Colonic mucosa (tissue), 4 donors: Measurements from ENCODE around the gene ARL2BP. TPM values are rescaled to one million over a fixed set of nuclear protein-coding genes. Genes with fewer than 3 reads are reported as not detected.

Experiments
- DNase-seq: peaks from one replicate; pipeline ENCODE4 v3.0.0-alpha.2; 2020
- H3K27ac ChIP-seq: fragments of 200-600 bp; one replicate; pipeline ENCODE4 v1.8.0; 2021
- H3K27me3 ChIP-seq: fragments of 200-600 bp; one replicate; pipeline ENCODE4 v1.8.0; 2021
- H3K36me3 ChIP-seq: fragments of 200-600 bp; one replicate; pipeline ENCODE4 v1.8.0; 2021
- H3K4me1 ChIP-seq: fragments of 200-600 bp; one replicate; pipeline ENCODE4 v1.8.0; 2021; ENCODE audit warnings: mild to moderate bottlenecking
- H3K4me3 ChIP-seq: fragments of 200-600 bp; one replicate; pipeline ENCODE4 v1.8.0; 2021
- H3K9ac ChIP-seq, 2 donors: one replicate each; pipeline ENCODE4 v1.7.0; 2013; ENCODE audit warnings: control low read depth in 2 of 2, low read depth in 2 of 2, low read length in 2 of 2
- H3K9me3 ChIP-seq: fragments of 200-600 bp; one replicate; pipeline ENCODE4 v1.8.0; 2021
- intact Hi-C: fragments of 100-400 bp; cut with DNase I; formaldehyde crosslinking; loops from one replicate; pipeline ENCODE4 v1.14.1; 2022
- total RNA-seq, 2 donors: library from RNA; stranded (reverse); fragmentation: NEBNext Ultra II Directional in 1 of 2; extraction: Animal tissue kit (Norgen Biotek cat#: 25700) in 1 of 2; gene quantifications; one replicate each; pipeline ENCODE4 v1.2.1, GENCODE V29; 2021
- TF ChIP-seq, protein P1 (sequence below): fragments of 200-600 bp; IDR thresholded peaks from one replicate; pipeline ENCODE4 v1.8.0; 2022; ENCODE audit warnings: antibody characterized with exemption, mild to moderate bottlenecking
- donor health status: healthy.
- donor health status: DM: no; HTN: no; CAD: no.
- donor health status: DM: no; HTN: no; CAD: no.

ARL2BP gene
- total RNA-seq, 2 donors from 2014 or later: 28.6 to 32.7 TPM

- H3K4me1 ChIP-seq: peaks cover 4% of the 10 kb centered on the region
- H3K27me3 ChIP-seq: no peaks in the 10 kb centered on the region
- intact Hi-C loops: loop anchor here (5.0 kb wide), 1 partner anchor 211 kb away; no protein-coding TSS in a partner anchor
- H3K27ac ChIP-seq: no peak overlapping the region
- no peak for DNase-seq
- TF ChIP-seq, protein P1, sequence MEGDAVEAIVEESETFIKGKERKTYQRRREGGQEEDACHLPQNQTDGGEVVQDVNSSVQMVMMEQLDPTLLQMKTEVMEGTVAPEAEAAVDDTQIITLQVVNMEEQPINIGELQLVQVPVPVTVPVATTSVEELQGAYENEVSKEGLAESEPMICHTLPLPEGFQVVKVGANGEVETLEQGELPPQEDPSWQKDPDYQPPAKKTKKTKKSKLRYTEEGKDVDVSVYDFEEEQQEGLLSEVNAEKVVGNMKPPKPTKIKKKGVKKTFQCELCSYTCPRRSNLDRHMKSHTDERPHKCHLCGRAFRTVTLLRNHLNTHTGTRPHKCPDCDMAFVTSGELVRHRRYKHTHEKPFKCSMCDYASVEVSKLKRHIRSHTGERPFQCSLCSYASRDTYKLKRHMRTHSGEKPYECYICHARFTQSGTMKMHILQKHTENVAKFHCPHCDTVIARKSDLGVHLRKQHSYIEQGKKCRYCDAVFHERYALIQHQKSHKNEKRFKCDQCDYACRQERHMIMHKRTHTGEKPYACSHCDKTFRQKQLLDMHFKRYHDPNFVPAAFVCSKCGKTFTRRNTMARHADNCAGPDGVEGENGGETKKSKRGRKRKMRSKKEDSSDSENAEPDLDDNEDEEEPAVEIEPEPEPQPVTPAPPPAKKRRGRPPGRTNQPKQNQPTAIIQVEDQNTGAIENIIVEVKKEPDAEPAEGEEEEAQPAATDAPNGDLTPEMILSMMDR: no peak
- no peak overlapping the region for H3K4me3 ChIP-seq
- no peaks in the 10 kb centered on the region for H3K36me3 ChIP-seq
- H3K9ac ChIP-seq: no peak overlapping the region
- no peaks in the 10 kb centered on the region for H3K9me3 ChIP-seq
Observed at GRCh38 chr16:57297856-57298255, 52.8 kb downstream of the ARL2BP start.

GRCh38 chr16:57299009-57299718, 54.1 kb downstream of the ARL2BP start:
- H3K4me3 ChIP-seq: peak overlapping the region; percentile 30
- H3K4me1 ChIP-seq: peaks cover 10% of the 10 kb centered on the region
- H3K9me3 ChIP-seq: no peaks in the 10 kb centered on the region
- H3K9ac ChIP-seq: peak overlapping the region; percentile 65 to 74
- intact Hi-C loops: loop anchor here (5.0 kb wide), 1 partner anchor 212 kb away; no protein-coding TSS in a partner anchor
- TF ChIP-seq, protein P1: no peak
- H3K27me3 ChIP-seq: no peaks in the 10 kb centered on the region
- peak overlapping the region; percentile 92 for H3K27ac ChIP-seq
- peak; percentile 68 for DNase-seq
- no peaks in the 10 kb centered on the region for H3K36me3 ChIP-seq

- peak overlapping the region; percentile 65 to 74 for H3K9ac ChIP-seq
Observed at GRCh38 chr16:57299719-57300386, 54.8 kb downstream of the ARL2BP start.

GRCh38 chr16:57300387-57301125, 55.5 kb downstream of the ARL2BP start:
- H3K9ac ChIP-seq: peak overlapping the region in 1 of 2 donors; percentile 74
- intact Hi-C loops: loop anchor here (1.0 to 5.0 kb wide), 2 partner anchors 117 to 217 kb away; no protein-coding TSS in a partner anchor
- H3K27me3 ChIP-seq: no peaks in the 10 kb centered on the region
- TF ChIP-seq, protein P1: peak; percentile 84
- H3K4me1 ChIP-seq: peaks cover 10% of the 10 kb centered on the region
- no peaks in the 10 kb centered on the region for H3K9me3 ChIP-seq
- peak overlapping the region; percentile 92 for H3K27ac ChIP-seq
- DNase-seq: peak; percentile 99
- H3K36me3 ChIP-seq: no peaks in the 10 kb centered on the region
- H3K4me3 ChIP-seq: peak overlapping the region; percentile 30

More at GRCh38 chr16:57299719-57300386, 54.8 kb downstream of the ARL2BP start:
- intact Hi-C loops: loop anchor here (1.0 to 5.0 kb wide), 3 partner anchors 117 to 217 kb away; no protein-coding TSS in a partner anchor
- peak; percentile 92 for DNase-seq
- H3K27ac ChIP-seq: peak overlapping the region; percentile 92
- no peaks in the 10 kb centered on the region for H3K36me3 ChIP-seq
- H3K4me1 ChIP-seq: peaks cover 10% of the 10 kb centered on the region
- H3K27me3 ChIP-seq: no peaks in the 10 kb centered on the region
- H3K4me3 ChIP-seq: peak overlapping the region; percentile 30
- no peaks in the 10 kb centered on the region for H3K9me3 ChIP-seq
- TF ChIP-seq, protein P1: no peak
